A549 (cell line): ENCODE data around the gene PRKAG2. TPM values are rescaled to one million over a fixed set of nuclear protein-coding genes. Genes with fewer than 3 reads are reported as not detected.
A peak's percentile ranks its signal among the peaks of the same experiment; 100 is the strongest.

Source experiments
- ATAC-seq, 2 experiments: fragments of 200-7000 bp in 1 of 2; fragments of >200 bp in 1 of 2; cut with Nextera tagmentation in 1 of 2; cut with Tn5 transposase in 1 of 2; 3 replicates each; pipeline versions ENCODE4 v1.8.0 to v1.9.1; 2018 to 2020; ENCODE audit warnings: mild to moderate bottlenecking in 1 of 2, moderate library complexity in 1 of 2
- CTCF ChIA-PET: fragments of 300-600 bp; sonication (Branson Sonifier 250); formaldehyde crosslinking; extraction: SDS; loops from one replicate; lab custom pipeline; 2021; ENCODE audit warnings: antibody characterized with exemption, inconsistent platforms; lab: Yijun Ruan, JAX
- POLR2A ChIA-PET: fragments of 350-600 bp; formaldehyde crosslinking; extraction: SDS; loops from one replicate; lab custom pipeline; 2021; ENCODE audit warnings: antibody characterized with exemption, inconsistent platforms; lab: Yijun Ruan, JAX
- DNase-seq, 2 experiments: peaks; one replicate each; pipeline versions ENCODE4 v3.0.0 to v3.0.0-alpha.2; 2011 to 2016; ENCODE audit warnings: low read depth in 1 of 2, low spot score in 1 of 2
- FAIRE-seq: peaks from 2 replicates; lab custom pipeline; 2011; peaks lifted over from hg19 to GRCh38; lab: Jason Lieb, UNC
- H3K27ac ChIP-seq, 2 experiments: fragments of >200 bp; sonication (Bioruptor Twin); formaldehyde crosslinking; 3 replicates each; pipeline ENCODE4 v1.5.1; 2016 to 2017
- H3K4me1 ChIP-seq: fragments of >200 bp; sonication (Bioruptor Twin); formaldehyde crosslinking; 3 replicates; pipeline ENCODE4 v1.6.1; 2016
- H3K4me2 ChIP-seq: fragments of >200 bp; sonication (Bioruptor Twin); formaldehyde crosslinking; 3 replicates; pipeline ENCODE4 v1.6.1; 2016
- H3K4me3 ChIP-seq: fragments of >200 bp; sonication (Bioruptor Twin); formaldehyde crosslinking; 3 replicates; pipeline ENCODE4 v1.5.1; 2016
- H3K9me3 ChIP-seq: fragments of >200 bp; sonication (Bioruptor Twin); formaldehyde crosslinking; 3 replicates; pipeline ENCODE4 v1.6.1; 2016
- BCL3 ChIP-seq: fragments of >200 bp; sonication (Bioruptor Twin); formaldehyde crosslinking; IDR thresholded peaks from 3 replicates; pipeline ENCODE4 v1.6.1; 2016
- CBX2 ChIP-seq: fragments of 200-600 bp; sonication (generic); IDR thresholded peaks from 2 replicates; pipeline ENCODE4 v1.6.1; 2016; ENCODE audit warnings: low read depth, mild to moderate bottlenecking, borderline replicate concordance
- CEBPB ChIP-seq, 2 experiments: fragments of >200 bp in 1 of 2; sonication (Bioruptor Twin) in 1 of 2; formaldehyde crosslinking in 1 of 2; IDR thresholded peaks; 2 replicates each; pipeline ENCODE4 v1.6.1; 2012 to 2016
- CHD4 ChIP-seq: fragments of 200-600 bp; sonication (generic); IDR thresholded peaks from 2 replicates; pipeline ENCODE4 v1.6.1; 2016; ENCODE audit warnings: antibody characterized with exemption, mild to moderate bottlenecking, borderline replicate concordance
- CTCF ChIP-seq: fragments of >200 bp; sonication (Bioruptor Twin); formaldehyde crosslinking; IDR thresholded peaks from 3 replicates; pipeline ENCODE4 v1.5.1; 2016
- EHMT2 ChIP-seq: fragments of 200-600 bp; sonication (generic); IDR thresholded peaks from 2 replicates; pipeline ENCODE4 v1.6.1; 2016; ENCODE audit warnings: antibody characterized with exemption, low read depth, mild to moderate bottlenecking, moderate library complexity
- FOSB ChIP-seq: fragments of 250-450 bp; sonication (Bioruptor Pico); IDR thresholded peaks from 2 replicates; pipeline ENCODE4 v1.5.0; 2020; ENCODE audit warnings: mild to moderate bottlenecking, moderate library complexity
- GATA3 ChIP-seq: IDR thresholded peaks from 2 replicates; pipeline ENCODE4 v1.6.1; 2012; ENCODE audit warnings: borderline replicate concordance
- HDAC2 ChIP-seq: fragments of 200-600 bp; sonication (generic); IDR thresholded peaks from 2 replicates; pipeline ENCODE4 v1.6.1; 2016
- HOXB13 ChIP-seq: fragments of 250-450 bp; sonication (Bioruptor Pico); IDR thresholded peaks from 2 replicates; pipeline ENCODE4 v1.5.0; 2020; ENCODE audit warnings: low read depth, mild to moderate bottlenecking, moderate library complexity
- JUN ChIP-seq, 2 experiments: fragments of >200 bp; sonication (Bioruptor Twin); formaldehyde crosslinking; IDR thresholded peaks; 2 replicates in 1 of 2; 3 replicates in 1 of 2; pipeline ENCODE4 v1.6.1; 2016 to 2017
- KDM5A ChIP-seq: fragments of 200-600 bp; sonication (generic); IDR thresholded peaks from 2 replicates; pipeline ENCODE4 v1.6.1; 2016; ENCODE audit warnings: antibody characterized with exemption, mild to moderate bottlenecking
- RARB ChIP-seq: fragments of 250-450 bp; sonication (Bioruptor Pico); IDR thresholded peaks from 2 replicates; pipeline ENCODE4 v1.8.0; 2021; ENCODE audit warnings: mild to moderate bottlenecking, moderate library complexity
- RCOR1 ChIP-seq: fragments of 150-350 bp; IDR thresholded peaks from 2 replicates; pipeline ENCODE4 v1.6.1; 2014; ENCODE audit warnings: antibody characterized with exemption, low read length, low read depth
- SREBF2 ChIP-seq: fragments of 450-650 bp; IDR thresholded peaks from 2 replicates; pipeline ENCODE4 v1.6.1; 2014; ENCODE audit warnings: mild to moderate bottlenecking, moderate library complexity
- ZNF302 ChIP-seq: fragments of 250-450 bp; sonication (Bioruptor Pico); IDR thresholded peaks from 2 replicates; pipeline ENCODE4 v1.9.0; 2021; ENCODE audit warnings: inconsistent platforms, mild to moderate bottlenecking, moderate library complexity
- WGBS: methylation state at CpG from one replicate; pipeline ENCODE4 v1.1.6; 2017; ENCODE audit errors: missing lambda C conversion rate; 5-methylcytosine and 5-hydroxymethylcytosine counted together
- polyA plus RNA-seq, 4 experiments: library from polyadenylated mRNA; depleted of rRNA in 3 of 4; stranded (reverse); fragments of >200 nt; fragmentation: RNase III in 1 of 4; extraction: RNeasy Plus Mini Kit Qiagen cat#74134 plus additional on column Dnase treatment in 1 of 4; gene quantifications; 2 replicates in 3 of 4; 3 replicates in 1 of 4; pipeline ENCODE4 v1.2.3, GENCODE V29; 2011 to 2017
- TF ChIP-seq, protein P1 (sequence below): fragments of >200 bp; sonication (Bioruptor Twin); formaldehyde crosslinking; IDR thresholded peaks from 2 replicates; pipeline ENCODE4 v1.6.1; 2016
- TF ChIP-seq, protein P2 (sequence below): fragments of 200-600 bp; sonication (generic); IDR thresholded peaks from 2 replicates; pipeline ENCODE4 v1.6.1; 2016; ENCODE audit warnings: antibody characterized with exemption, mild to moderate bottlenecking, moderate library complexity

The PRKAG2 gene
- polyA plus RNA-seq, 2 of the 4 experiments (the other 2 are of a cell fraction) = 26.5 to 31.7 TPM

DNA sequence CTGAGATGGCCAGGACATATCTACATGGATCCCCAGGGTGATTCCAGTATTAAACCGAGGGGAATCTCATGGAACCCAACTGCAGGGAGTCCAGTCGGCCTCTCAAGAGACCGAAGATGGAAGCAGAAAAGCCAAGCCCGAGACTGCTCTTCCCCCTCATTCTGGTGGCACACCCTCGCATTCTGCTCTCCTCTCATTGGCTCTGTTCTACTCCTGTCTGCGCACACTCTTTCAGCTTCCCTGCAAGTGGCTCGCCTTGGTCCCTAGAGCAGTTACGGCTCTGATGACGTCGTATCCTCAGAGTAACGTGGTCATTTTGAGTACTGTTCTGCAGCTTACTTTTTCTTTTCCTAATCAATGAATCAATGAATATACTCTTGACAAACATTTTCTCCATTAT lies 284.6 kb downstream of the PRKAG2 start (continued):
- TF ChIP-seq, protein P1, sequence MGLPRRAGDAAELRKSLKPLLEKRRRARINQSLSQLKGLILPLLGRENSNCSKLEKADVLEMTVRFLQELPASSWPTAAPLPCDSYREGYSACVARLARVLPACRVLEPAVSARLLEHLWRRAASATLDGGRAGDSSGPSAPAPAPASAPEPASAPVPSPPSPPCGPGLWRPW = no peak
- TF ChIP-seq CHD4 = no peak

GRCh38 chr7:151591866-151592265 lies 285.0 kb downstream of the PRKAG2 start:
- TF ChIP-seq, protein P1 = no peak
- no peak for TF ChIP-seq JUN (IDR thresholded peaks at IDR 0.05)
- TF ChIP-seq HDAC2 = no peak
- no peak for TF ChIP-seq KDM5A
- TF ChIP-seq CEBPB (IDR thresholded peaks at IDR 0.05) = no peak
- no peak for TF ChIP-seq ZNF302 (CRISPR knock-in tag)
- no peak for TF ChIP-seq EHMT2
- TF ChIP-seq RCOR1 = no peak
- TF ChIP-seq GATA3 = no peak
- no peak for TF ChIP-seq RARB
- TF ChIP-seq FOSB = no peak
- no peak for TF ChIP-seq BCL3
- TF ChIP-seq CTCF = no peak
- TF ChIP-seq, protein P2, sequence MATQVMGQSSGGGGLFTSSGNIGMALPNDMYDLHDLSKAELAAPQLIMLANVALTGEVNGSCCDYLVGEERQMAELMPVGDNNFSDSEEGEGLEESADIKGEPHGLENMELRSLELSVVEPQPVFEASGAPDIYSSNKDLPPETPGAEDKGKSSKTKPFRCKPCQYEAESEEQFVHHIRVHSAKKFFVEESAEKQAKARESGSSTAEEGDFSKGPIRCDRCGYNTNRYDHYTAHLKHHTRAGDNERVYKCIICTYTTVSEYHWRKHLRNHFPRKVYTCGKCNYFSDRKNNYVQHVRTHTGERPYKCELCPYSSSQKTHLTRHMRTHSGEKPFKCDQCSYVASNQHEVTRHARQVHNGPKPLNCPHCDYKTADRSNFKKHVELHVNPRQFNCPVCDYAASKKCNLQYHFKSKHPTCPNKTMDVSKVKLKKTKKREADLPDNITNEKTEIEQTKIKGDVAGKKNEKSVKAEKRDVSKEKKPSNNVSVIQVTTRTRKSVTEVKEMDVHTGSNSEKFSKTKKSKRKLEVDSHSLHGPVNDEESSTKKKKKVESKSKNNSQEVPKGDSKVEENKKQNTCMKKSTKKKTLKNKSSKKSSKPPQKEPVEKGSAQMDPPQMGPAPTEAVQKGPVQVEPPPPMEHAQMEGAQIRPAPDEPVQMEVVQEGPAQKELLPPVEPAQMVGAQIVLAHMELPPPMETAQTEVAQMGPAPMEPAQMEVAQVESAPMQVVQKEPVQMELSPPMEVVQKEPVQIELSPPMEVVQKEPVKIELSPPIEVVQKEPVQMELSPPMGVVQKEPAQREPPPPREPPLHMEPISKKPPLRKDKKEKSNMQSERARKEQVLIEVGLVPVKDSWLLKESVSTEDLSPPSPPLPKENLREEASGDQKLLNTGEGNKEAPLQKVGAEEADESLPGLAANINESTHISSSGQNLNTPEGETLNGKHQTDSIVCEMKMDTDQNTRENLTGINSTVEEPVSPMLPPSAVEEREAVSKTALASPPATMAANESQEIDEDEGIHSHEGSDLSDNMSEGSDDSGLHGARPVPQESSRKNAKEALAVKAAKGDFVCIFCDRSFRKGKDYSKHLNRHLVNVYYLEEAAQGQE = no peak
- Histone ChIP-seq H3K4me3 (no peak overlapping the region), H3K4me1 (peaks cover 25% of the 10 kb centered on the region), H3K4me2 (no peak overlapping the region), H3K27ac (no peak overlapping the region), H3K9me3 (no peaks in the 10 kb centered on the region)
- FAIRE-seq (no peak), DNase-seq (no peak), ATAC-seq (0 out of 6 replicates have a peak, but pooled peaks of 1 of the 2 experiments have one; percentile 27)
- WGBS = 95% methylated on average over 14 of the region's 14 CpGs
- ChIA-PET POLR2A (no interaction called here), CTCF (interaction anchor here (1.0 to 4.1 kb wide), 7 partner anchors 10 to 168 kb away, joined by 3 to 20 read pairs (median 6); no protein-coding TSS in a partner anchor)

- ChIA-PET CTCF (interaction anchor here (1.0 to 4.1 kb wide), 8 partner anchors 9 to 168 kb away, joined by 3 to 20 read pairs (median 4); no protein-coding TSS in a partner anchor), POLR2A (no interaction called here)
- H3K4me1 ChIP-seq = peaks cover 23% of the 10 kb centered on the region
- H3K4me2 ChIP-seq = no peak overlapping the region
- no peaks in the 10 kb centered on the region for H3K9me3 ChIP-seq
- no peak overlapping the region for H3K27ac ChIP-seq
- no peak overlapping the region for H3K4me3 ChIP-seq
- no peak; a peak in 2 of 6 replicates for ATAC-seq
- no peak for FAIRE-seq
- TF ChIP-seq HOXB13 (no peak), SREBF2 (no peak), CBX2 (no peak), JUN (IDR thresholded peaks at IDR 0.05) (no peak), CEBPB (IDR thresholded peaks at IDR 0.05) (no peak)
- TF ChIP-seq, protein P2 = no peak
- no peak for DNase-seq
- 91% methylated on average over 18 of the region's 19 CpGs for WGBS
Observed at GRCh38 chr7:151590850-151591771, 285.8 kb downstream of the PRKAG2 start.
